Left lung (tissue), 10 donors: ENCODE measurements around the gene TRIP11. TPM values are rescaled to one million over a fixed set of nuclear protein-coding genes. Genes with fewer than 3 reads are reported as not detected.
A peak's percentile ranks its signal among the peaks of the same experiment; 100 is the strongest.

Experiments used
- ATAC-seq: fragments of 200-7000 bp; cut with Tn5 transposase; one replicate; pipeline ENCODE4 v1.9.1; 2020; ENCODE audit warnings: moderate library complexity
- DNase-seq, 4 donors: peaks; one replicate each; pipeline ENCODE4 v3.0.0-alpha.2; 2013 to 2020
- H3K27ac ChIP-seq, 2 donors: fragments of 200-600 bp; sonication (generic) in 1 of 2; one replicate each; pipeline versions ENCODE4 v1.5.0 to v1.8.0; 2020 to 2021
- H3K27me3 ChIP-seq, 2 donors: fragments of 200-600 bp; sonication (generic) in 1 of 2; one replicate each; pipeline versions ENCODE4 v1.5.0 to v1.8.0; 2020 to 2021
- H3K36me3 ChIP-seq, 2 donors: fragments of 200-600 bp; sonication (generic) in 1 of 2; one replicate each; pipeline versions ENCODE4 v1.5.0 to v1.8.0; 2020 to 2021
- H3K4me1 ChIP-seq, 2 donors: fragments of 200-600 bp; one replicate each; pipeline ENCODE4 v1.8.0; 2021
- H3K4me3 ChIP-seq, 2 donors: fragments of 200-600 bp; sonication (generic) in 1 of 2; one replicate each; pipeline versions ENCODE4 v1.5.0 to v1.8.0; 2020 to 2021; ENCODE audit warnings: mild to moderate bottlenecking in 1 of 2
- H3K9me3 ChIP-seq, 2 donors: fragments of 200-600 bp; sonication (generic) in 1 of 2; one replicate each; pipeline versions ENCODE4 v1.5.0 to v1.8.0; 2020 to 2021
- intact Hi-C, 2 donors: fragments of 100-400 bp; cut with DNase I; formaldehyde crosslinking; loops; one replicate each; pipeline versions ENCODE4 v1.11.2 to v1.14.2; 2022
- polyA plus RNA-seq, 6 donors: library from polyadenylated mRNA; unstranded; fragments of 120-200 nt; gene quantifications; one replicate each; pipeline ENCODE4 v1.2.1, GENCODE V29; 2013; ENCODE audit not compliant: insufficient read length in 6 of 6
- total RNA-seq, 2 donors: library from RNA; stranded (reverse); fragmentation: NEBNext Ultra II Directional; extraction: Animal tissue kit (Norgen Biotek cat#: 25700); gene quantifications; one replicate each; pipeline ENCODE4 v1.2.1, GENCODE V29; 2021
- TF ChIP-seq, protein P1 (sequence below), 2 donors: fragments of 200-600 bp; sonication (generic) in 1 of 2; IDR thresholded peaks; one replicate each; pipeline versions ENCODE4 v1.5.0 to v1.8.0; 2021; ENCODE audit warnings: antibody characterized with exemption in 2 of 2
- donor health status: DM: no; HTN: yes; CAD: no.
- donor health status: DM: no; HTN: no; CAD: no.

Gene TRIP11
- total and polyA plus RNA-seq, 8 donors: 26.3 to 64.3 (median 36.6) TPM

DNA sequence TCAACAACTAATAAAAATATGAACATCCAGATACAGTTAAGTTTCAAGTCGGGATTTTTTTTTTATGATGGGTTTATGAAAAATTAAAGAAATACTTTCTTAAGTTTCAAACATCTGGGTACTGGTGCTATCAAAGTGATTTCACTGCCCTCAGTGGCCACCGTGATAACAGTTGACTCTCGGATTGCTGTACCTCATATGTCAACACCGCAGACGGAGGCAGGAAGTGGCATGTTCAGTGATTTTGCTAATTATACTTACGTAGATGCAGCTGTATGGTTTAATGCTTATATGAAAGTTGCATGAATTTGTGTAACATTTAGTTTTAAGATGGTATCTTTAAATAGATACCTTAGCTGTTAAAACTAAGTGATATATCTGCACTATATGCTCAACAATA lies 71.6 kb downstream of the TRIP11 start:
- no peak overlapping the region for H3K4me3 ChIP-seq
- H3K27ac ChIP-seq: no peak overlapping the region
- ATAC-seq: no peak
- H3K36me3 ChIP-seq: peaks cover 0 to 57% of the 10 kb centered on the region in 2 donors
- TF ChIP-seq, protein P1, sequence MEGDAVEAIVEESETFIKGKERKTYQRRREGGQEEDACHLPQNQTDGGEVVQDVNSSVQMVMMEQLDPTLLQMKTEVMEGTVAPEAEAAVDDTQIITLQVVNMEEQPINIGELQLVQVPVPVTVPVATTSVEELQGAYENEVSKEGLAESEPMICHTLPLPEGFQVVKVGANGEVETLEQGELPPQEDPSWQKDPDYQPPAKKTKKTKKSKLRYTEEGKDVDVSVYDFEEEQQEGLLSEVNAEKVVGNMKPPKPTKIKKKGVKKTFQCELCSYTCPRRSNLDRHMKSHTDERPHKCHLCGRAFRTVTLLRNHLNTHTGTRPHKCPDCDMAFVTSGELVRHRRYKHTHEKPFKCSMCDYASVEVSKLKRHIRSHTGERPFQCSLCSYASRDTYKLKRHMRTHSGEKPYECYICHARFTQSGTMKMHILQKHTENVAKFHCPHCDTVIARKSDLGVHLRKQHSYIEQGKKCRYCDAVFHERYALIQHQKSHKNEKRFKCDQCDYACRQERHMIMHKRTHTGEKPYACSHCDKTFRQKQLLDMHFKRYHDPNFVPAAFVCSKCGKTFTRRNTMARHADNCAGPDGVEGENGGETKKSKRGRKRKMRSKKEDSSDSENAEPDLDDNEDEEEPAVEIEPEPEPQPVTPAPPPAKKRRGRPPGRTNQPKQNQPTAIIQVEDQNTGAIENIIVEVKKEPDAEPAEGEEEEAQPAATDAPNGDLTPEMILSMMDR (IDR thresholded peaks at IDR 0.05): no peak
- H3K9me3 ChIP-seq: no peaks in the 10 kb centered on the region
- intact Hi-C loops: no loop called here
- H3K4me1 ChIP-seq: no peaks in the 10 kb centered on the region
- H3K27me3 ChIP-seq: no peaks in the 10 kb centered on the region
- no peak for DNase-seq

DNA sequence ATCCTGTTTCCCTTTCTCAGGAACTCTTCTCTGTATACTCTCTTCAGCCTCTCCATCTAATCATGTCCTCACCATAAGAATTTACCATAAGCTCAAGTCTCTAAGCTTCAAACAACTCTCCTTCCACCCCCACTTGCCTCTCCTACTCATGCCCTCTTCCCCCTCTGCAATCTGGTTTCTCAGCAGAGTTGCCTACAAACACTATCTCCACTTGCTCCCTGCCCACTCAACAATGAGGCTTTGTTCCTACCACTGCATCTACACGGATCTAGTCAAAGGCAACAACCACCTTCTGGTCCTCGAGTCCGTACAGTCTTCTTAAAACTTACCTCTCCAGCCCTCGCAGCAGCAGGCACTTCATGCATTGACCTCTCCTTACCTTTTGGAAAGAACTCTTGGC lies 75.1 kb downstream of the TRIP11 start:
- Histone ChIP-seq H3K27me3 (no peaks in the 10 kb centered on the region), H3K4me1 (no peaks in the 10 kb centered on the region), H3K27ac (no peak overlapping the region), H3K4me3 (no peak overlapping the region), H3K9me3 (no peaks in the 10 kb centered on the region), H3K36me3 (peaks cover 0 to 21% of the 10 kb centered on the region in 2 donors)
- TF ChIP-seq, protein P1 (IDR thresholded peaks at IDR 0.05): no peak
- DNase-seq (no peak), ATAC-seq (no peak)
- intact Hi-C loops: no loop called here

DNA sequence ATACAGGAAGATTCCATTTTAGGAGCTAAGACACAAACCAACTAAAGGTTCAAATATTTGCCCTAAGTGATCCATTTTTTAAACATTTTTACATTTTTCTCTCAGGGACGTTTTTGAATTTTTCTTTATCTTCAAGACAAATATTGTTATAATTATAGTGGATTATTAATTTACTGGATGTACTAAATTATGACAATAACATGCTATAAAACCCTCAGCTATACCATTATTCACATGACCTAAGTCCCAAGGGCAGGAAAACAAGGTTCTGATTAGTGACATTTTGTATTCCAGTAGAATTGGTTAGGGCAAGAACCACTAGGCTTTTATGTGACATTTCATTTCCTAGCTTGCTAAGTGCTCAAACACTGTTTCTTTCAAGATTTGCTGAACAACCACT lies 75.8 kb downstream of the TRIP11 start:
- Histone ChIP-seq H3K36me3 (peaks cover 0 to 14% of the 10 kb centered on the region in 2 donors), H3K9me3 (no peaks in the 10 kb centered on the region), H3K27ac (no peak overlapping the region), H3K4me3 (no peak overlapping the region), H3K27me3 (no peaks in the 10 kb centered on the region), H3K4me1 (no peaks in the 10 kb centered on the region)
- TF ChIP-seq, protein P1 (IDR thresholded peaks at IDR 0.05): no peak
- DNase-seq (no peak), ATAC-seq (no peak)
- intact Hi-C loops: no loop called here

DNA sequence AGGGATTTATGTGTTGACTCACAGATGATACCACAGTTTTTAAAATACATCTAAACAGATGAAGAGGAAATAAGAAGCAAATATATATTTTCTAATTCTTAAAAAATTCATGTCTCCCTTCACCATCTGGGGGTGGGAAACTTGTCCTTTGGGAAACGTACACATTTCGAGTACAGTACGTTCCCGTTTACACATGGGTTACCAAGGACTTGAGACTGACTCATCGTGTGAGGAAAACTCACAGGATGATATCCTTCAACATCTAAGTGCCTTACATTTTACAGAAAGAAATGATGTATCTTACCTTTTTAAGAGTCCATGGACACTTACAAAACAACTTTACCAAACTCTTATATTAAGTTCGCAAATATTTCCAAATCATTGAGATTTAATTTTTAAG lies 76.4 kb downstream of the TRIP11 start:
- Histone ChIP-seq H3K27ac (no peak overlapping the region), H3K36me3 (peaks cover 0 to 8% of the 10 kb centered on the region in 2 donors), H3K9me3 (no peaks in the 10 kb centered on the region), H3K4me3 (no peak overlapping the region), H3K4me1 (no peaks in the 10 kb centered on the region), H3K27me3 (no peaks in the 10 kb centered on the region)
- intact Hi-C loops: no loop called here
- TF ChIP-seq, protein P1 (IDR thresholded peaks at IDR 0.05): no peak
- DNase-seq (no peak), ATAC-seq (peak; percentile 33)

DNA sequence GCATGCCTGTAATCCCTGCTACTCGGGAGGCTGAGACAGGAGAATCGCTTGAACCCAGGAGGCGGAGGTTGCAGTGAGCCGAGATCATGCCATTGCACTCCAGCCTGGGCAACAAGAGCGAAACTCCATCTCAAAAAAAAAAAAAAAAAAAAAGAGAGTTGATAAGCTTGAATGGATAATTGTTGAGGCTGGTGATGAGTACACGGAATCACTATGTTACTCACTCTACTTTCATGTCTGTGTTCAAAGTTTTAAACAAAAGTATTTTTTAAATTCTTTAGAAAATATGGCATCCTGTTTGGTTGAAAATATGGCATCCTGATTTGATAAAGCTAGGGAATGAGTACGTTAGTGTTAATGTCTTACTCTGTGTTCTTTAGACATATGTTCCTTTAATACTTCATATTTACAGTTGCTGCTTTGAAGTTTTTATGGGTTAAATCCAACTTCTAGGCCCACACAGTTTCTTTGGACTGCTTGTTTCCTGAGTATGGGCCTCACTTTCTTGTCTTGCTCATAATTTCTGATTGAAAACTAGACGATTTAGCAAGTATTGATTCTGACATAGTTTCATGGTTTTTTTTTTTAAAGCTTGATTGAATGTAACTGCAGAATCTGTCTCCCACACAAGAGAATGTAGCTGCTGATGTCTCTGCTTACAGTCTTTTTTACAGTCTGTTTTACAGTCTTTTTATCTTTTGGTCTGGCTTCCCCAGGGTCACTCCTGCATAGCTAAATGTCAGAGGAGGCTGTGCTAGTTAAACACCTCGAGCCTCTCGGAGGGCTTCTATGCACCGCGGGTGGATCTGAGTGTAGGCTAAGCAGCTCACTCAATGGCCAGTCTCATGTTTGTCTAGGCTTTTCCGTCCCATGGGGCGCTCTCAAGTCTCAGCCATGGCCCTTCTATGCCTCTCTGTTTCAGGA lies 78.3 kb downstream of the TRIP11 start:
- TF ChIP-seq, protein P1 (IDR thresholded peaks at IDR 0.05): no peak
- intact Hi-C loops: no loop called here
- Histone ChIP-seq H3K4me3 (no peak overlapping the region), H3K27ac (no peak overlapping the region), H3K4me1 (no peaks in the 10 kb centered on the region), H3K27me3 (no peaks in the 10 kb centered on the region), H3K36me3 (peaks cover 0 to 3% of the 10 kb centered on the region in 2 donors), H3K9me3 (no peaks in the 10 kb centered on the region)
- DNase-seq (no peak), ATAC-seq (no peak)
